ENCODE data around the gene LARGE1.

The LARGE1 gene

GRCh38 chr22:33873666-33874065, 46.6 kb downstream of the LARGE1 start:
- H3K4me3 ChIP-seq (ENCODE audit: low read depth, low read length), result no peak overlapping the region
- no peaks in the 10 kb centered on the region for H3K27me3 ChIP-seq
- H3K36me3 ChIP-seq, result no peaks in the 10 kb centered on the region
- H3K9me3 ChIP-seq, result no peaks in the 10 kb centered on the region; the same call in 1 of the 2 replicates
- no peaks in the 10 kb centered on the region for H3K4me1 ChIP-seq
- DNase-seq, result no peak
- no peak for TF ChIP-seq CTCF (IDR thresholded peaks at IDR 0.05; ENCODE audit: low read depth, low read length)

GRCh38 chr22:33873186-33873585, 47.1 kb downstream of the LARGE1 start:
- no peaks in the 10 kb centered on the region for H3K36me3 ChIP-seq
- no peak for DNase-seq
- no peak overlapping the region for H3K4me3 ChIP-seq (ENCODE audit: low read depth, low read length)
- H3K27me3 ChIP-seq, result no peaks in the 10 kb centered on the region
- no peaks in the 10 kb centered on the region; the same call in 1 of the 2 replicates for H3K9me3 ChIP-seq
- no peaks in the 10 kb centered on the region for H3K4me1 ChIP-seq
- no peak for TF ChIP-seq CTCF (IDR thresholded peaks at IDR 0.05; ENCODE audit: low read depth, low read length)

- TF ChIP-seq CTCF (IDR thresholded peaks at IDR 0.05; ENCODE audit: low read depth, low read length), result no peak
- H3K4me1 ChIP-seq, result no peaks in the 10 kb centered on the region
- no peaks in the 10 kb centered on the region for H3K36me3 ChIP-seq
- no peak for DNase-seq
- no peak overlapping the region for H3K4me3 ChIP-seq (ENCODE audit: low read depth, low read length)
- no peaks in the 10 kb centered on the region for H3K27me3 ChIP-seq
- H3K9me3 ChIP-seq, result no peaks in the 10 kb centered on the region; the same call in 1 of the 2 replicates
Observed at GRCh38 chr22:33871935-33872334, 48.3 kb downstream of the LARGE1 start.

GRCh38 chr22:33869946-33870345, 50.3 kb downstream of the LARGE1 start:
- Histone ChIP-seq H3K27me3 (no peaks in the 10 kb centered on the region), H3K4me3 (ENCODE audit: low read depth, low read length) (no peak overlapping the region), H3K9me3 (no peaks in the 10 kb centered on the region; the same call in 1 of the 2 replicates), H3K4me1 (no peaks in the 10 kb centered on the region), H3K36me3 (no peaks in the 10 kb centered on the region)
- TF ChIP-seq CTCF (IDR thresholded peaks at IDR 0.05; ENCODE audit: low read depth, low read length), result no peak
- DNase-seq, result no peak

GRCh38 chr22:33867971-33868370, 52.3 kb downstream of the LARGE1 start:
- Histone ChIP-seq H3K9me3 (no peaks in the 10 kb centered on the region; the same call in 1 of the 2 replicates), H3K27me3 (no peaks in the 10 kb centered on the region), H3K4me1 (no peaks in the 10 kb centered on the region), H3K36me3 (no peaks in the 10 kb centered on the region), H3K4me3 (ENCODE audit: low read depth, low read length) (no peak overlapping the region)
- DNase-seq, result no peak
- no peak for TF ChIP-seq CTCF (IDR thresholded peaks at IDR 0.05; ENCODE audit: low read depth, low read length)

GRCh38 chr22:33867118-33867866, 53.0 kb downstream of the LARGE1 start:
- Histone ChIP-seq H3K4me3 (ENCODE audit: low read depth, low read length) (no peak overlapping the region), H3K4me1 (no peaks in the 10 kb centered on the region), H3K27me3 (no peaks in the 10 kb centered on the region), H3K9me3 (no peaks in the 10 kb centered on the region; the same call in 1 of the 2 replicates), H3K36me3 (no peaks in the 10 kb centered on the region)
- no peak for TF ChIP-seq CTCF (IDR thresholded peaks at IDR 0.05; ENCODE audit: low read depth, low read length)
- no peak for DNase-seq

Measured in BE2C (cell line).